Middle frontal gyrus (tissue), 1 donor: ENCODE data around the gene FZD7.
A peak's percentile ranks its signal among the peaks of the same experiment; 100 is the strongest.

Source experiments
- DNase-seq: peaks from one replicate; pipeline ENCODE4 v3.0.0-alpha.2; 2015; ENCODE audit warnings: low spot score; ENCODE audit errors: extremely low spot score

FZD7 gene

GRCh38 chr2:202033317-202034248 lies at the start of gene FZD7:
TSS of gene FZD7 (plus strand) at chr2:202033855. CDS start at chr2:202034648, 793 bp downstream.
- DNase-seq, result peak; percentile 33

- DNase-seq, result no peak
These were observed 49.3 kb upstream of the FZD7 start for GRCh38 chr2:201984333-201984732.

GRCh38 chr2:201984800-201985525 lies 48.7 kb upstream of the FZD7 start:
- DNase-seq, result peak; percentile 53

- no peak for DNase-seq
These were observed 47.8 kb upstream of the FZD7 start for GRCh38 chr2:201985728-201986462.

- no peak for DNase-seq
These were observed 47.3 kb upstream of the FZD7 start for GRCh38 chr2:201986463-201986735.

GRCh38 chr2:201987426-201987825 lies 46.2 kb upstream of the FZD7 start:
- no peak for DNase-seq

- no peak for DNase-seq
These were observed 43.6 kb upstream of the FZD7 start for GRCh38 chr2:201990069-201990468.

GRCh38 chr2:201992960-201993359 lies 40.7 kb upstream of the FZD7 start:
- no peak for DNase-seq

GRCh38 chr2:201994973-201995638 lies 38.5 kb upstream of the FZD7 start:
- no peak for DNase-seq

GRCh38 chr2:201996006-201996405 lies 37.6 kb upstream of the FZD7 start:
- no peak for DNase-seq

GRCh38 chr2:201996679-201997314 lies 36.9 kb upstream of the FZD7 start:
- DNase-seq, result no peak

GRCh38 chr2:201999279-201999678 lies 34.4 kb upstream of the FZD7 start:
- DNase-seq, result no peak

GRCh38 chr2:202001826-202002225 lies 31.8 kb upstream of the FZD7 start:
- DNase-seq, result no peak

- DNase-seq, result no peak
These were observed 31.3 kb upstream of the FZD7 start for GRCh38 chr2:202002381-202002780.

GRCh38 chr2:202005272-202005887 lies 28.3 kb upstream of the FZD7 start:
- no peak for DNase-seq

GRCh38 chr2:202006301-202006700 lies 27.4 kb upstream of the FZD7 start:
- no peak for DNase-seq

- no peak for DNase-seq
These were observed 26.4 kb upstream of the FZD7 start for GRCh38 chr2:202007015-202007982.

GRCh38 chr2:202007983-202008354 lies 25.7 kb upstream of the FZD7 start:
- DNase-seq, result no peak

GRCh38 chr2:202009019-202009481 lies 24.6 kb upstream of the FZD7 start:
- no peak for DNase-seq
